GM10266 (cell line): ENCODE data around the gene KCNK7.

Experiments
- DNase-seq: peaks from one replicate; pipeline ENCODE4 v3.0.0; 2012; ENCODE audit errors: extremely low spot score
- TF ChIP-seq, protein P1 (sequence below): IDR thresholded peaks from 2 replicates; pipeline ENCODE4 v1.5.1; 2012; ENCODE audit warnings: mild to moderate bottlenecking, low read depth; ENCODE audit not compliant: control insufficient read depth, insufficient read depth; ENCODE audit errors: missing control alignments

Gene KCNK7

GRCh38 chr11:65562788-65563187, 32.8 kb downstream of the KCNK7 start:
- no peak for DNase-seq
- TF ChIP-seq, protein P1, sequence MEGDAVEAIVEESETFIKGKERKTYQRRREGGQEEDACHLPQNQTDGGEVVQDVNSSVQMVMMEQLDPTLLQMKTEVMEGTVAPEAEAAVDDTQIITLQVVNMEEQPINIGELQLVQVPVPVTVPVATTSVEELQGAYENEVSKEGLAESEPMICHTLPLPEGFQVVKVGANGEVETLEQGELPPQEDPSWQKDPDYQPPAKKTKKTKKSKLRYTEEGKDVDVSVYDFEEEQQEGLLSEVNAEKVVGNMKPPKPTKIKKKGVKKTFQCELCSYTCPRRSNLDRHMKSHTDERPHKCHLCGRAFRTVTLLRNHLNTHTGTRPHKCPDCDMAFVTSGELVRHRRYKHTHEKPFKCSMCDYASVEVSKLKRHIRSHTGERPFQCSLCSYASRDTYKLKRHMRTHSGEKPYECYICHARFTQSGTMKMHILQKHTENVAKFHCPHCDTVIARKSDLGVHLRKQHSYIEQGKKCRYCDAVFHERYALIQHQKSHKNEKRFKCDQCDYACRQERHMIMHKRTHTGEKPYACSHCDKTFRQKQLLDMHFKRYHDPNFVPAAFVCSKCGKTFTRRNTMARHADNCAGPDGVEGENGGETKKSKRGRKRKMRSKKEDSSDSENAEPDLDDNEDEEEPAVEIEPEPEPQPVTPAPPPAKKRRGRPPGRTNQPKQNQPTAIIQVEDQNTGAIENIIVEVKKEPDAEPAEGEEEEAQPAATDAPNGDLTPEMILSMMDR = no peak

GRCh38 chr11:65562020-65562419, 33.6 kb downstream of the KCNK7 start:
- DNase-seq = no peak
- TF ChIP-seq, protein P1 = no peak

DNA sequence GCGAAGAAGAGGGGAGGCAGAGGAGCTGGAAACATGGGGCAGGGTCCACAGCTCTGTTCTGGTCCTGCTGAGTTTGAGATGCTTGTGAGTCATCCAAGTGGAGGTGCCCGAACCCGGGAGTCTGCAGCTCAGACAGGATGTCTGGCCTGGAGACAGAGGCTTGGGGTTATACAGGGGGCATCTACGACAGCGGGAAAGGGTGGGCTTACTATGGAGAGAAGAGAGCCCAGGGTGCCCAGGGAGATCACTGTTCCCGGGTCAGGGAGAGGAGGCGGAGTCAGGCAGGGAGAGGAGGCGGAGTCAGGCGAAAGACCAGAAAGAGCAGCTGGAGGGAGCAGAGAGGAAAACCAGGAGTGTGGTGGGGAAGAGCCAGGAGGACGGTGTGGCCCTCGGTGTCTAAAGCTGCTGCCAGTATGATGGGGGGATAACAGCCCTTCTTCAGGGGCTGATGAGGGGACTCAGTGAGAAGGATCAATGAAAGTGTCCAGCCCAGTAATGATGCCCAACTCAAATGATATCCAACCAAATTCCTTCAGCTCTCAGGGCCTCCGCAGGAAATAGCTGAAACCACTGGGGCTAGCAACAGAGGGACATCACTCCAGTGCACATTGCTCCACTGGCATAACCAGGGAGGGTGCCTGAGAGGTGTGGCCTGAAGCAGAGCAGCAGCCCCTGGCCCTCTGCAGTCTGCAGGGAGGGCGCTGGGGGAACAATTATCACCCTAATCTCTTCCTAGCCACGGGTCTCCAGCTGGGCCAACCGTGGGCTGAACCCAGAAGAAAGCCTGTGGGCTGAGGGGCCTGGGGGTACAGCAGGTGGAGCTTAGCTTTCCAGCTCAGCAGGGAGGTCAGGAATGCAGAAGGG, 34.8 kb downstream of the KCNK7 start:
- DNase-seq = no peak
- TF ChIP-seq, protein P1 = no peak

GRCh38 chr11:65559951-65560537, 35.6 kb downstream of the KCNK7 start:
- no peak for DNase-seq

GRCh38 chr11:65559535-65559934, 36.1 kb downstream of the KCNK7 start:
- no peak for DNase-seq
- TF ChIP-seq, protein P1 = no peak

More at GRCh38 chr11:65559951-65560537, 35.6 kb downstream of the KCNK7 start:
- TF ChIP-seq, protein P1 = no peak

DNA sequence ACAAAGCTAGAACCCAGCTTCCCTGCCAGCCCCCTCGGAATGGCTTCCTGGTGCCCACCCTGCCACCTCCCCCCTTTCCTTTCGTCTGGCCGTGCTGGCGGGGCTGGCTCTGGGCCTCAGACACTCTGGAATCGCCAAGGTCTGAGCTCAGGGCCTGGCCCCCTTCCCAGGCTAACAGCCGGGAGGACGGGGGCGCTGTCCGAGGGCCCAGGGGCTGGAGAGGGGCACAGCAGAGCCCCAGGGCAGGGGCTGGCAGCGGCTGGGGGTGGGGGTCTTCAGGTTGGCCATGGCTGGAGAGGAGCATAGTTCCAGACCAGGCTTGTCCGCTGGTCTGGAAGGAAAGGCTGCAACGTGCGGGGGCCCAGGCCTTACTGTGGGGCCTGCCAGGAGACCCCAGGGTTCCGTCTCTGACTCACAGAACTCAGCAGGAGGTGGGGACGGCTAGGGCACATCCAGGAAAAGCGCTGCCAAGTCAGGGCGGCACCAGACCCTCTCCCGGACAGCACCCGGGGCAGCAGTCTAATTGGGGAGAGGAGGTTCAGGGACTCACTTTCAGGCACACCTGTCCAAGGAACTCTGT, 36.6 kb downstream of the KCNK7 start:
- TF ChIP-seq, protein P1 = no peak
- DNase-seq = no peak
